ENCODE results near the gene SEMA3F. TPM values are rescaled to one million over a fixed set of nuclear protein-coding genes. Genes with fewer than 3 reads are reported as not detected.
A peak's percentile ranks its signal among the peaks of the same experiment; 100 is the strongest.

Gene SEMA3F
- total RNA-seq, 3 donors from 2014 or later (not counting 1 experiment from before 2014, with no cell fraction given), result 0.16 to 1.1 (median 0.78) TPM

DNA sequence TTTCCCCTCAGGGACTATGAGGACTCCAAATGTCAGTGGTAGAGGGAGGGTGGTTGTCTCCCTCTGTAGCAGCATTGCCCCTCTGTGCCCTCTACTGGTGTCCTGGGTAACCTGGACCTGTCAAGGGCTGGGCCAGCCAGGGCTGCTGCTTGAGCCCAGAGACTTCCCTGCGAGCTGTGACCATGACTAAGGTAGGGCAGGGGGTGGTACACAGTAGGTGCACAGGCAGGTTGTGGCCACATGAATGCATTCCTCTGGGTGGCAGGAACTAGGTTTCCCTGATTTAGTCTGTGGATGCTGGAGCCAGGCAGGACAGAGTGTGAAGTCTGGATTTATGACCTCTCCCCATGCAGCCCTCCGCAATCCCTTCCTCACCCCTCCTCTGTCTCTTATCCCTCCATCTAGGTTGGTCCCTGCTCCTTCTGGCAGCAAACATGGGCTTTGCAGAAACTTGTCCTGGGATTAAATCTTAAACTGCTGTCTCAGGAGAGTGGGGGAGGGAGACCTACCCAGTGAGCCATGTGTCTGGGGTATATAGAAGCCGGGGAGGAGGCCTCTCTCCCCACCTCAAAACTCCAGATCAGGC lies 8.7 kb upstream of the SEMA3F start:
- H3K27ac Mint-ChIP-seq, result no peak overlapping the region
- Histone ChIP-seq H3K4me1 (ENCODE audit: control insufficient read depth, insufficient read depth, low read length) (no peaks in the 10 kb centered on the region), H3K27ac (ENCODE audit: low read length) (no peak overlapping the region), H3K36me3 (ENCODE audit: control insufficient read depth, insufficient read depth, low read length) (no peaks in the 10 kb centered on the region), H3K9me3 (ENCODE audit: control insufficient read depth, insufficient read depth, low read length) (no peaks in the 10 kb centered on the region), H3K27me3 (ENCODE audit: control insufficient read depth, insufficient read depth, low read length) (no peaks in the 10 kb centered on the region), H3K4me3 (ENCODE audit: low read length) (no peak overlapping the region)
- DNase-seq, result no peak
- H3K4me3 Mint-ChIP-seq, result no peak overlapping the region
- 79% methylated on average over 2 of the region's 3 CpGs for WGBS (ENCODE audit: insufficient coverage)
- no peaks in the 10 kb centered on the region for H3K9me3 Mint-ChIP-seq
- no peaks in the 10 kb centered on the region for H3K4me1 Mint-ChIP-seq
- TF ChIP-seq, protein P1, sequence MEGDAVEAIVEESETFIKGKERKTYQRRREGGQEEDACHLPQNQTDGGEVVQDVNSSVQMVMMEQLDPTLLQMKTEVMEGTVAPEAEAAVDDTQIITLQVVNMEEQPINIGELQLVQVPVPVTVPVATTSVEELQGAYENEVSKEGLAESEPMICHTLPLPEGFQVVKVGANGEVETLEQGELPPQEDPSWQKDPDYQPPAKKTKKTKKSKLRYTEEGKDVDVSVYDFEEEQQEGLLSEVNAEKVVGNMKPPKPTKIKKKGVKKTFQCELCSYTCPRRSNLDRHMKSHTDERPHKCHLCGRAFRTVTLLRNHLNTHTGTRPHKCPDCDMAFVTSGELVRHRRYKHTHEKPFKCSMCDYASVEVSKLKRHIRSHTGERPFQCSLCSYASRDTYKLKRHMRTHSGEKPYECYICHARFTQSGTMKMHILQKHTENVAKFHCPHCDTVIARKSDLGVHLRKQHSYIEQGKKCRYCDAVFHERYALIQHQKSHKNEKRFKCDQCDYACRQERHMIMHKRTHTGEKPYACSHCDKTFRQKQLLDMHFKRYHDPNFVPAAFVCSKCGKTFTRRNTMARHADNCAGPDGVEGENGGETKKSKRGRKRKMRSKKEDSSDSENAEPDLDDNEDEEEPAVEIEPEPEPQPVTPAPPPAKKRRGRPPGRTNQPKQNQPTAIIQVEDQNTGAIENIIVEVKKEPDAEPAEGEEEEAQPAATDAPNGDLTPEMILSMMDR (IDR thresholded peaks at IDR 0.05), result no peak
- peak in 1 of 3 donors; percentile 9 for ATAC-seq
- no peaks in the 10 kb centered on the region for H3K27me3 Mint-ChIP-seq (ENCODE audit: low read depth in 2 of 2)
- H3K36me3 Mint-ChIP-seq, result no peaks in the 10 kb centered on the region
- intact Hi-C loops (cut with micrococcal nuclease), result no loop called here

GRCh38 chr3:50147016-50147415 lies 8.1 kb upstream of the SEMA3F start:
- H3K9me3 Mint-ChIP-seq, result no peaks in the 10 kb centered on the region
- no peak overlapping the region for H3K27ac ChIP-seq (ENCODE audit: low read length)
- intact Hi-C loops (cut with micrococcal nuclease), result no loop called here
- H3K36me3 Mint-ChIP-seq, result no peaks in the 10 kb centered on the region
- no peak for DNase-seq
- H3K36me3 ChIP-seq (ENCODE audit: control insufficient read depth, insufficient read depth, low read length), result no peaks in the 10 kb centered on the region
- H3K4me3 Mint-ChIP-seq, result no peak overlapping the region
- H3K27me3 Mint-ChIP-seq (ENCODE audit: low read depth in 2 of 2), result no peaks in the 10 kb centered on the region
- H3K4me1 Mint-ChIP-seq, result no peaks in the 10 kb centered on the region
- ATAC-seq, result no peak
- TF ChIP-seq, protein P1 (IDR thresholded peaks at IDR 0.05), result no peak
- H3K27me3 ChIP-seq (ENCODE audit: control insufficient read depth, insufficient read depth, low read length), result no peaks in the 10 kb centered on the region
- H3K27ac Mint-ChIP-seq, result no peak overlapping the region
- no peaks in the 10 kb centered on the region for H3K4me1 ChIP-seq (ENCODE audit: control insufficient read depth, insufficient read depth, low read length)
- H3K4me3 ChIP-seq (ENCODE audit: low read length), result no peak overlapping the region
- H3K9me3 ChIP-seq (ENCODE audit: control insufficient read depth, insufficient read depth, low read length), result no peaks in the 10 kb centered on the region
- 85% methylated on average over 7 of the region's 7 CpGs for WGBS (ENCODE audit: insufficient coverage)

- H3K4me3 Mint-ChIP-seq, result no peak overlapping the region
- no peak overlapping the region for H3K4me3 ChIP-seq (ENCODE audit: low read length)
- H3K4me1 ChIP-seq (ENCODE audit: control insufficient read depth, insufficient read depth, low read length), result no peaks in the 10 kb centered on the region
- H3K27me3 ChIP-seq (ENCODE audit: control insufficient read depth, insufficient read depth, low read length), result no peaks in the 10 kb centered on the region
- H3K27ac Mint-ChIP-seq, result no peak overlapping the region
- H3K27me3 Mint-ChIP-seq (ENCODE audit: low read depth in 2 of 2), result no peaks in the 10 kb centered on the region
- H3K36me3 Mint-ChIP-seq, result no peaks in the 10 kb centered on the region
- H3K9me3 Mint-ChIP-seq, result no peaks in the 10 kb centered on the region
- WGBS (ENCODE audit: insufficient coverage), result 93% methylated on average over 2 of the region's 2 CpGs
- H3K36me3 ChIP-seq (ENCODE audit: control insufficient read depth, insufficient read depth, low read length), result no peaks in the 10 kb centered on the region
- no peak for ATAC-seq
- TF ChIP-seq, protein P1 (IDR thresholded peaks at IDR 0.05), result no peak
- no peak overlapping the region for H3K27ac ChIP-seq (ENCODE audit: low read length)
- no peaks in the 10 kb centered on the region for H3K4me1 Mint-ChIP-seq
- H3K9me3 ChIP-seq (ENCODE audit: control insufficient read depth, insufficient read depth, low read length), result no peaks in the 10 kb centered on the region
- intact Hi-C loops (cut with micrococcal nuclease), result no loop called here
- DNase-seq, result no peak
Observed at GRCh38 chr3:50147447-50147846, 7.7 kb upstream of the SEMA3F start.

GRCh38 chr3:50147861-50148260 lies 7.3 kb upstream of the SEMA3F start:
- H3K27me3 ChIP-seq (ENCODE audit: control insufficient read depth, insufficient read depth, low read length), result no peaks in the 10 kb centered on the region
- TF ChIP-seq, protein P1 (IDR thresholded peaks at IDR 0.05), result no peak
- H3K9me3 ChIP-seq (ENCODE audit: control insufficient read depth, insufficient read depth, low read length), result no peaks in the 10 kb centered on the region
- H3K4me1 ChIP-seq (ENCODE audit: control insufficient read depth, insufficient read depth, low read length), result no peaks in the 10 kb centered on the region
- ATAC-seq (no peak), DNase-seq (no peak)
- intact Hi-C loops (cut with micrococcal nuclease), result no loop called here
- Mint-ChIP-seq H3K4me1 (no peaks in the 10 kb centered on the region), H3K4me3 (no peak overlapping the region), H3K9me3 (no peaks in the 10 kb centered on the region), H3K27me3 (ENCODE audit: low read depth in 2 of 2) (no peaks in the 10 kb centered on the region), H3K27ac (no peak overlapping the region), H3K36me3 (no peaks in the 10 kb centered on the region)
- H3K27ac ChIP-seq (ENCODE audit: low read length), result no peak overlapping the region
- WGBS (ENCODE audit: insufficient coverage), result 93% methylated on average over 6 of the region's 6 CpGs
- no peak overlapping the region for H3K4me3 ChIP-seq (ENCODE audit: low read length)
- no peaks in the 10 kb centered on the region for H3K36me3 ChIP-seq (ENCODE audit: control insufficient read depth, insufficient read depth, low read length)

Data from natural killer cell (primary cell).